NOMO-1 (cell line): Measurements from ENCODE around the gene B3GALT5.
"Not testable (repeated sequence)": the region's sequence is repeated elsewhere in the genome, so short reads cannot be mapped to it uniquely, and the experiment has no call there.

Source experiments
- DNase-seq, 2 experiments: peaks; one replicate each; lab custom pipeline; 2025; ENCODE audit not compliant: unreplicated experiment in 2 of 2; lab: John Stamatoyannopoulos, UW

Gene B3GALT5, protein sequence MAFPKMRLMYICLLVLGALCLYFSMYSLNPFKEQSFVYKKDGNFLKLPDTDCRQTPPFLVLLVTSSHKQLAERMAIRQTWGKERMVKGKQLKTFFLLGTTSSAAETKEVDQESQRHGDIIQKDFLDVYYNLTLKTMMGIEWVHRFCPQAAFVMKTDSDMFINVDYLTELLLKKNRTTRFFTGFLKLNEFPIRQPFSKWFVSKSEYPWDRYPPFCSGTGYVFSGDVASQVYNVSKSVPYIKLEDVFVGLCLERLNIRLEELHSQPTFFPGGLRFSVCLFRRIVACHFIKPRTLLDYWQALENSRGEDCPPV

DNA sequence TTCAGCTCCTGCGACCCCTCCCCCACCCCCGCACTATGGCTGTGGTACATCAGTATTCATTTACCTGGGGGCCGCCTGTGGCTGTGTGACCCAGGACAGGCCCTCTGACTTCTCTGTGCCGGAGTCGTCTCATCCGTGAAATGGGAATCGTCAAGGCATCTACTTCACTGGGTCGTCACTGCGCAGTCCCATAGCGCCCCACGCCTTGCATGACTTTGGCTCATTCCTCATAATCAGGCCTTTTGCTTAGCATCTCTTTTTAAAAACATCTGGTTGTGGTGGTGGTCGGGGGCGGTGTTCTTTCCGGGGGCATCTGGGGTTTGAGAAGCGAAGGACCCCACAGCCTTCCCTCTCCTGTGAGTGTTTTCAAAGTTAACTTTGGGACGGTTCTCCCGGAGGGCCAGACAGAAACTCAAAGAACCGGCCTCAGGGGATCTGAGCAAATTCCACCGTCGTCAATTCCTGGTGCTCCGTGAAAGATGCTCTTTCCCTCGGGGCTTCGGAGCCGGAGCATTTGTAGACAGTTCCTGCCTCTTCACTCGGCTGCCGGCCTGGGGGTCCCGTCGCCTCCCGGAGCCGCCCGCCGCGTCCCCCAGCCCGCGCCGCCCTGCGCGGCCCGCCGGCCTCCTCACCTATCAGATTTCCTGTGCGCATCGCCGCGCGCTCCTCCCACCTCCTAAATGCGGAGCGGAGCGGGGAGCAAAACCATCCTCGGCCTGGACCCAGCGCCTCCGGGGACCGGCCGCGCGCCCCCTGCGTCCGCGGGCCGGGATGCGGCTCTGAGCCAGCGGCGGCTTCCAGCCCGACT lies at the start of gene B3GALT5:
Gene B3GALT5 (plus strand): TSS at position 708 of the 808 bp plus-strand sequence. CDS start 47,620 bp downstream, outside the sequence.
- no peak for DNase-seq

- no peak for DNase-seq
Observed at GRCh38 chr21:39564200-39564599, 48.5 kb upstream of the B3GALT5 start.

DNA sequence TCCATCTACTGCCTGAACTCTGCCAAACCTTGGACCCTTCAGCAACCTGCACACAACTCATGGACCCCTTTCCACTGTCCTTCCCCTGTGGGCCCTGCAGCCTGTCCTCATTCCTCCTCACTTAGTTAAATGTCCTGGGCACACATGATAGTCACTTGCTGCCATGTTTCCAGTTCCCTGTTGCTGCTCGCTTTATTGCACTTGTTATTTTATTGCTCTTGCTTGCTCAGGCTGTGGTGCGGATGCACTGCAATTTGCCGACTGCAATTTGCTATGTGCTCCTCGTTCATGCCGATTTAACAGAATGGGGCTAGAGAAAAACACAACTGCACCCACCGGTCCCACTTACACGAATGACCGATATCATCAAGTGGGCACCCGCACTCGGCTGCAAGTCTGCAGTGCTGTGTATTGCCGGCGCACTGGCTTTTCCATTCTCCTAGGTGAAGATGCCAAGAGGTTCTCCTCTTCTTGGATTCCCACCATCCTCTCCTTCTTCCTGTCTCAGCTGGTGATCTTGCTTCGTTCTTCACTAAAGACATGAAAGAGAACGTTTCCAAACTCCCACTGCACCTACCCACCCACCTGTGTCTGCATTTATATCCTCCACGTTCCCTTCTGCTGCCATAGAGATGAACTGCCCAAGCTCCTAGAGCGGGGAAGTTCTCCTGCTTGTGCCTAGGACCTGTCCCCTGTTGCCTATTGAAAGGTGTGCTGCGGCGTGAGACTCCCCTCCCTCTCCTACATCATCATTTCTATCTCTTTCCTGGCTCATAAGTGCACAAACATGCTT lies 45.4 kb upstream of the B3GALT5 start:
- DNase-seq = no peak

- no peak for DNase-seq
Observed at GRCh38 chr21:39568361-39568760, 44.4 kb upstream of the B3GALT5 start.

DNA sequence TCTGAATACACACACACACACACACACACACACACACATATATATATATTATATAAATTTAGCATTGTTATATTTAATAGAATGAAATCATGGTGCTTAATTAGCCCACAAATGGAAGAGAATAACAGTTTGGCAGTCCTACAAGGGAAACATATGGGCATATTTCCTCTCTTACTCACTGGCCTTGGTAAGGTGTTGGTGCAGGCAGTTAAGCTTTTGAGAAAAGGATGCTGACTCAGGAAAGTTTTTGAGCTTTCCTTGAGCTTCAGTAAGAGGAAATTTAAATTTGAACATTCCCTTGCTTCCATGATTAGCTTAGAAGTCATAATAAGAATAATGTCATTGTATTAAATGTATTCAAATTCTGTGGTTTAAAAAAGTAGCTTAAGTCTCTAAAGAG lies 37.0 kb upstream of the B3GALT5 start:
- no peak for DNase-seq

DNA sequence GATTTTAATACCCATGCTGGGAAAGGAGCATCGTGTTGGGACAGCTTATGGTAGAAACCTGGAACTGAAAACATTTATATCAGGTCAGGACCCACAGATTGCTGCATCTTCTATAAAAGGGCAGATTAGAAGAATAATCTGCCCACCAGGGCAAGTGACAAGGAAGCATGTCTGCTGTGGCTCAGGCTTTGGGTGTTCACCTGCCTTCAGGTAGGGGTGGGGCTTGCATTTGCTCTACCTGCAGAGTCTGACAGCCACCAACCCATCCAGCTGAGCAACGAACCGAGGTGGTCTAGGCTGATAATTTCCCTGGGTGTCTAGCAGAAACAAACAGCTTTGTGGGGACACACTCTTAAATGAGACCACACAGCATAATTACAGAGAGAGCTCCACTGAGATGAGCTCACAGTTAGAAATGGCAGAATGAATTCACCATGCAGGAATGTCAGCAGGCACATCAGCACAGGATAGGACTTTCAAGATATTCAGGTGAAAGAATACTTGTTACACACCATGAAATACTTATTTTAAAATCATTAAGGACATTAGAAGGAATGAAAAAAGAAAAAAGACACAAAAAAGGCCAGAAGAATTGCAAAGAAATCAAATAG lies 36.1 kb upstream of the B3GALT5 start:
- DNase-seq = no peak

DNA sequence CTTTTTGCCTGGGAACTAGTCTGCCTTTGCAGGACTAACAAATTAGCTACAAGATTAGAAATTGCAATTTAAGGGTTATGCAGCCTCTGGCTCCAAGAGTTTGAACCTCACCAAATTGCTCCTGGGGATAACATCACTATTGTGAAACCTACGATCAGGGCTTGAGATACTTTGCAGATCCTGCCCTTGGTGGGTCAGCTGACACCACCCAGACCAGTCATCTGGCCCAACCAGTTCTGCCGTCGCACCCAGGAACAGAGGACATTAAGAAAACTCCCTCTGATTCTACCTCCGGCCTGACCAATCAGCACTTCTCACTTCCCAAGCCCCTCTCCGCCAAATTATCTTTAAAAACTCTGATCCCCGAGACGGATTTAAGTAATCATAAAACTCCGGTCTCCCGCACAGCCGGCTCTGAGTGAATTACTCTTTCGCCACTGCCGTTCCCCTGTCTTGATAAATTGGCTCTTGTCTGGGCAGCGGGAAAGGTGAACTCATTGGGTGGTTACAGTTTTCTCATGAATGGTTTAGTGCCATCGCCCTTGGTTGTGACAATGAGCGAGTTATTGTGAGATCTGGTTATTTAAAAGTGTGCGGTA lies 32.9 kb upstream of the B3GALT5 start:
- no peak for DNase-seq

- DNase-seq = no peak
Observed at GRCh38 chr21:39580744-39581143, 32.0 kb upstream of the B3GALT5 start.

DNA sequence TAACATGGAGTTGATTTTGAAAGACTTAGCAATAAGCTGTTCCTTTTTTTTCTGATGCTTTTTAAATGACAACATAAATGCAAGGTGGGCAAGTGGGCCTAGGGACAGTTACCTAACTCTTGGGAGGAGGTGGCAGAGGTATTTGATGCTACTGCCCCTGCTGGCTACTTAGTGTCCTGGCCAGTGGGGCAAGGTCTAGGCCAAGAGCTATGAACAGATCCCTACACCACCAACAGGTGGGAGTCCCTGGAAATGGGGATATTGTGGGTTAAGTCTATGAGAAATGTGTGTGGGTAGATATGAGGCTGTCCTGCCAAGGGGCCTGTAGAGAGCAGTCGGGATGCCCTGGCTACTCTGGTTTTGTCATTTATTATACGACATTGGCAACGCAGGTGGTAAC lies 31.3 kb upstream of the B3GALT5 start:
- no peak for DNase-seq

DNA sequence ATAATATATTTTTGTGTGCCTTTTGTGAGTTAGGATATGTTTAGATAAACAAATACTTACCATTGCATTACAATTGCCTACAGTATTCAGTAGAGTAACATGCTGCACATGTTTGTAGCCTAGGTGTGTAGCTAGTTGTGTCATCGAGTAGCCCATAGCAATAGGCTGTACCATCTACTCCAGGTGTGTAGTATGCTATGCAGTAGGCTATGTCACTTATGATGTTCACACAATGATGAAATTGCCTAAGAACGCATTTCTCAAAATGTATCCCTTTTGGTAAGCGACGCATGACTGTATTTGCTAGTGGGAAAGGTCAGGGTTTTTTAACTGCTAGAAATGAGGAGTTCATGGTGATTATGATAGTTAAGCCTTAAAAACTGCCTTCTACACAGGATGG lies 30.0 kb upstream of the B3GALT5 start:
- no peak for DNase-seq

GRCh38 chr21:39583586-39583985 lies 29.2 kb upstream of the B3GALT5 start:
- not testable (repeated sequence) for DNase-seq

- DNase-seq = no peak
Observed at GRCh38 chr21:39587376-39587775, 25.4 kb upstream of the B3GALT5 start.

DNA sequence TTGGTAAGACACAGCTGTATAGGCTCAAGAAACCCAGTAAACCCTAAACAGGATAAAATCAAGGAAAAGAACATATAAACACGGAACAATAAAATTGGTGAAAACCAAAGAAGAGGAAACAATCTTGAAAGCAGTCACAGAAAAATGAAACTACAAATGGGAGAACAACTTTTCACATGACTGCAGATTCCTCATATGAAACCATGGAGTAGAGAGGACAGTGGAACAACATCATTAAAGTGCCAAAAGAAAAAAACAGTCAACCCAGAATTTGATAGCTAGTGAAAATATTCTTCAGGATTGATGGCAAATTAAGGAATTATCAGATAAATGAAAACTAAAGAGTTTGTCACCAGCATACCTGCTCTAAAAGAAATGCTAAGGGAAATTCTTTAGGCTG lies 23.9 kb upstream of the B3GALT5 start:
- no peak for DNase-seq

DNA sequence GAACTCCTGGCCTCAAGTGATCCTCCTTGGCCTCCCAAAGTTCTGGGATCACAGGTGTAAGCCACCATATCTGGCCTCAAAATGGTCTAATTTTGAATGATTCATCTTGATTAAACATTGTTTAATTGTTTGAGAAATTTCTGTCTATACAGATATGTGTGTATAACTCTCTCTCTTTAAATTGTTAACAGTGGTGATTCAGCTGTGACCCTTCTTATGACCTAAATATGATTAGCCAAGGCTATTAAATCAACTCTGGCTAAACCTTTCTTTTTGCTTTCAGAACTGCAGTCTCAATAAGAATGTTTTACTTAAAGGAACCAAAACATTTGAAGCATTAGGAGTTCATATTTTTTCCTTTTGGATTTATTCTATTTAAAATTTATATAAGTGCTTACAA lies 19.2 kb upstream of the B3GALT5 start:
- DNase-seq = no peak

GRCh38 chr21:39595465-39595864 lies 17.3 kb upstream of the B3GALT5 start:
- DNase-seq = no peak

DNA sequence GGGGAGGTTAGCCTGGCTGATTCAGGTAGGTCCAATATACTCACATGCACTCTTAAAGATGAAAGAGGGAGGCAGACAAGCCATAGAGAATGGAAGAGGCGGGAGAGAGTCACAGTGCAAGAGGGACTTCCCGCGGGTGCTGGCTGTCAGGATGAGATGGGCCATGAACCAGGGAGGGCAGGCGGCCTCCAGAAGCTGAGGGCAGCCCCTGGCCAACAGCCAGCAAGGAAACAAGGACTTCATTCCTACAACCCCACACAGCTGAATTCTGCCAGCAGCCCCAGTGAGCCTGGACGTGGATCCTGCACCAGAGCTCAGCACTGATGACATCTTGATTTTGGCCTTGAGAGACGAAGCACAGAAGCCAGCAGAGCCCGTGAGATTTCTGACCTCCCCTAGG lies 15.1 kb upstream of the B3GALT5 start:
- DNase-seq = no peak

- DNase-seq = no peak
Observed at GRCh38 chr21:39599191-39599970, 13.4 kb upstream of the B3GALT5 start.

DNA sequence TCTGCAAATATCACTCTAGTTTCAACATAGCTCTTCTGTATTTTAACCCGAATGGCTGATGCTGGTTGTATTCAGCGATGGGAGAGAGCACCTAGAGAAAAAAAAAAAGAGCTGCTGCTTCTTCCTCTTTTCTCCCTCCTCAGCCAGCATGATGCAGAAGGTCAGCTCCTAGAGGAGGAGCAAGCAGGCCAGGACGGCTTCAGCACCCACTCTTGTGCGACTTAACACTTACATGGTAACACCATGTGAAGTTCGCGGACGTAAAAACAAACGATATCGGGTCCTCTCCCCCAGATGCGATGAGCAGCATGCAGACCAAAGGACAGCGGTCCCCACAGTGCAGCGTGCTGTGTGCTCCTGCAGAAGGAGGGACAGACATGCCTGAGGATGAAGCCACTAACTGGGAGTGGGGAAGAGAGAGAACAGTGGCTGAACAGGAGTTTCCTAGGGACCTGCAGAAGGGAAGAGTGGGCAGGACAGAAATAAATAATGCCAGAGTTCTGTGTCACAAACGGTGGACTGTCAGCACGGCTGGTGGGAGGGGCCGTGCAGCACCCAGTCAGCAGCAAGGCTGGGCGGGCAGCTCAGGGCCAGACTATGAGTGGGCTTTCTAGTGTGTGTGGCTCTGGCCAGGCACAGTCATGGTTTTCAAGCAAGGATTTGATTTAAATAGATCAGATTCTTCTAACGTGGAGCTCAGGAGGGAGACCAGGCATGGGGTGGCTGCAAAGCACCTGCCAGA lies 11.4 kb upstream of the B3GALT5 start:
- no peak for DNase-seq

DNA sequence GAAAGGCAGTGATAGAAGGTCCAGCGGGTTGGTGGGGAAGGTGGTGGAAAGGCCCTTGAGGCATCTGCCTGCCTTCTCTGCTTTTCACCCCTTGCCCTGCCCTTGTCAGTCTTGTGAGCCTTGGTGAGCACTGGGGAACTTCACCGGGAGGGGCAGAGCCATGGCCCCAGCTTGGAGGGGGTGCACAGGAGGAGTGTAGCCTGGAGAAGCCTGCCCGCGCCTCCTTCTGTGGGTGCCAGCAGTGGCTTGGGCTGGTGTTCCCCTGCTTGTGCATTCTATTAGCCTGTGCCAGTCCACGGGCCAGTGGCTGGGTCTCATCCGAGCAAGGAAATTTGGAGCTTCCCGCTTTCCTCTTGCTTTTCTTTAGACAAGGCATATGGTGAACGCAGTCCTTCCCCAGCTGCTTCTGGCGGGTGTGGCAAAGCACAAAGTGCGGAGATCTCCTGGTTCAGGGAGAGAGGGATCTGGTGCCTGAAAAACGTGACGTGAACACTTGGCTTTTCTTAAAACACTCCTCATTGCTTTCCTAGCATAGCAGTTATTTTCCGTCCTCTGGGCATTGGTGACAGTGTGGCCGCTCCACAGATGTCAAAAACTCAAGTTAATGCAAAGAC lies 10.6 kb upstream of the B3GALT5 start:
- no peak for DNase-seq
